ENCODE results near the gene NAALADL2. TPM values are rescaled to one million over a fixed set of nuclear protein-coding genes. Genes with fewer than 3 reads are reported as not detected.

NAALADL2 gene
- total RNA-seq, 1 donor from 2014 or later: 1.6 TPM

DNA sequence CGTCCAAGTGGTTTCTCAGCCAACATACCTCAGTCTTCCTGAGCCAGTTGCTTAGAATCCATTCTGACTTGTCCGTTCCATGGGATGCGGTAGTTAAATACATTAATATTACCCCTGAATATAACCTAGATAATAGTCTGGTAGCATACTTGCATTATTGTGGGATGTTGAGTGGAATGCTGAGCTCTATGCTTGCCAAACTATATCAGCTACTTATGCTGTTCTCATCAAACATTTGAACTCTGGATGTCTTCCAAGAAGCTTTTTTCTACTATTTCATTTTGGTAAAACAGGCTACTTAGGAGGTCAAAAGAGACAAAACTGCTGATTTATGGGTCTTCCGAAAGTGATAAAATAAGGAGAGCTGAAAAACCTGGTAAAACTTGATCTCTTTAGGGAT is 429.5 kb downstream of the NAALADL2 start:
- Mint-ChIP-seq H3K27ac (ENCODE audit: unreplicated experiment) (no peak overlapping the region), H3K36me3 (ENCODE audit: unreplicated experiment) (no peaks in the 10 kb centered on the region), H3K4me3 (ENCODE audit: unreplicated experiment) (no peak overlapping the region), H3K27me3 (ENCODE audit: unreplicated experiment) (no peaks in the 10 kb centered on the region), H3K4me1 (ENCODE audit: low read depth, unreplicated experiment) (peaks cover 6% of the 10 kb centered on the region), H3K9me3 (ENCODE audit: unreplicated experiment) (no peaks in the 10 kb centered on the region)
- no peak for DNase-seq
- TF ChIP-seq, protein P1, sequence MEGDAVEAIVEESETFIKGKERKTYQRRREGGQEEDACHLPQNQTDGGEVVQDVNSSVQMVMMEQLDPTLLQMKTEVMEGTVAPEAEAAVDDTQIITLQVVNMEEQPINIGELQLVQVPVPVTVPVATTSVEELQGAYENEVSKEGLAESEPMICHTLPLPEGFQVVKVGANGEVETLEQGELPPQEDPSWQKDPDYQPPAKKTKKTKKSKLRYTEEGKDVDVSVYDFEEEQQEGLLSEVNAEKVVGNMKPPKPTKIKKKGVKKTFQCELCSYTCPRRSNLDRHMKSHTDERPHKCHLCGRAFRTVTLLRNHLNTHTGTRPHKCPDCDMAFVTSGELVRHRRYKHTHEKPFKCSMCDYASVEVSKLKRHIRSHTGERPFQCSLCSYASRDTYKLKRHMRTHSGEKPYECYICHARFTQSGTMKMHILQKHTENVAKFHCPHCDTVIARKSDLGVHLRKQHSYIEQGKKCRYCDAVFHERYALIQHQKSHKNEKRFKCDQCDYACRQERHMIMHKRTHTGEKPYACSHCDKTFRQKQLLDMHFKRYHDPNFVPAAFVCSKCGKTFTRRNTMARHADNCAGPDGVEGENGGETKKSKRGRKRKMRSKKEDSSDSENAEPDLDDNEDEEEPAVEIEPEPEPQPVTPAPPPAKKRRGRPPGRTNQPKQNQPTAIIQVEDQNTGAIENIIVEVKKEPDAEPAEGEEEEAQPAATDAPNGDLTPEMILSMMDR (IDR thresholded peaks at IDR 0.05; ENCODE audit: partially characterized antibody, unreplicated experiment): no peak

DNA sequence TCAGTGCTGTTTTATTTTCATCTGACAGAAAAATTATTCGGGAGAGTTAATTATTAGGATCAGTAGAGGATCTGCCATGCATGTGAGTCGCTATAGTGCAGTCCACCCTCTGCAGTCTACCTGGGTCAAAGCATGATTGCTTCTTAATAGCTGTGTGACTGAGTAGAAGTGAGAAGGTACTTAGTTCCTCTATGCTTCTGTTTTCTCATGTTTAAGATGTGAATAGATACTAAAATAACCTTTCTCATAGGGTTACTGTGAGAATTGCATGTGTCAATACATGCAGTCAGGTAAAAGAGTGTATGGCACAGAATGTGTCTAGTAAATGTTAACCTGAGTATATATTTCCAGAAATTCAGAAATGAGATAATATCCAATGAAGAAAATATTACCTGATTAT is 435.7 kb downstream of the NAALADL2 start:
- Mint-ChIP-seq H3K27ac (ENCODE audit: unreplicated experiment) (no peak overlapping the region), H3K27me3 (ENCODE audit: unreplicated experiment) (no peaks in the 10 kb centered on the region), H3K36me3 (ENCODE audit: unreplicated experiment) (peaks cover 5% of the 10 kb centered on the region), H3K4me3 (ENCODE audit: unreplicated experiment) (no peak overlapping the region), H3K4me1 (ENCODE audit: low read depth, unreplicated experiment) (no peaks in the 10 kb centered on the region), H3K9me3 (ENCODE audit: unreplicated experiment) (no peaks in the 10 kb centered on the region)
- no peak for DNase-seq
- TF ChIP-seq, protein P1 (IDR thresholded peaks at IDR 0.05; ENCODE audit: partially characterized antibody, unreplicated experiment): no peak

DNA sequence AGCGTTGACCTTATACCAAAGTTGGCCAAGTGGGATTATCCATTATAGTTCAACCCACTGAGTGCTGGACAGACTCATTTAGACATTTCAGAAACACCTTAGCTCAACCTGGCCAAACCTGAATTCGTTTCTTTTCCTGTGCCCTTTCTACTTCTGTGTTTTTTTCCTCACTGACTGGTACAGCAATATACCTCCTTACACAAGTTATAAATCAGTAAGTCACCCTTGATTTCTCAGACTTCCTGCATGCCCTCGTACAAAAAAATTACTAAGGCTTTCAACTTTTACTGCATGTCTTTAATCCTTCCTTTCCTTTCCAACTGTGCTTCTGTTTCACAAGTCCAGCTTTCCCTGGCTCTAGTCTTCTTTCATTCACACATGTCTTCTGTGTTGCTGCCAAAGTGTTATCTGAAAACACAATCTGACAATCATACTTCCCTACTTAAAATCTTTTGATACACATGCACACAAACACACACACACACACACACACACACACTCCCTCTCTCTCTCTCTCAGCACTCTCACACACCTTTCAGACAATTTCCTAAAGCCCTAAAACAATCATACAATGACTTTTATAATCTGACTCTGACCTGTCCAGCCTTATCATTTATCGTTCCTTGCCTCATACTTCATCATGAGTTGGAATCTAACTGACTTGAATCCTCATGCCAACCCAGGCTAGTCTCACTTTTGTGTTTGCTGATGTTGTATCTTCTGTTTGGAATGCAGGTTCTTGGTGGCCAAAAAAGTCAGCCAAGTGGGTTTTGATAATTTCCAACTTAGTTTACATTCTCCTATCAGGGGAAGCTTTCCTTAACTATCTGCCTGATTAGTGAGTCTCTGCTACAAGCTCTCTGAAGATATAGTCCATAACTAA is 436.4 kb downstream of the NAALADL2 start:
- no peaks in the 10 kb centered on the region for H3K4me1 Mint-ChIP-seq (ENCODE audit: low read depth, unreplicated experiment)
- no peak for DNase-seq
- no peak overlapping the region for H3K27ac Mint-ChIP-seq (ENCODE audit: unreplicated experiment)
- H3K4me3 Mint-ChIP-seq (ENCODE audit: unreplicated experiment): no peak overlapping the region
- no peaks in the 10 kb centered on the region for H3K9me3 Mint-ChIP-seq (ENCODE audit: unreplicated experiment)
- H3K36me3 Mint-ChIP-seq (ENCODE audit: unreplicated experiment): peaks cover 8% of the 10 kb centered on the region
- no peaks in the 10 kb centered on the region for H3K27me3 Mint-ChIP-seq (ENCODE audit: unreplicated experiment)
- TF ChIP-seq, protein P1 (IDR thresholded peaks at IDR 0.05; ENCODE audit: partially characterized antibody, unreplicated experiment): no peak

DNA sequence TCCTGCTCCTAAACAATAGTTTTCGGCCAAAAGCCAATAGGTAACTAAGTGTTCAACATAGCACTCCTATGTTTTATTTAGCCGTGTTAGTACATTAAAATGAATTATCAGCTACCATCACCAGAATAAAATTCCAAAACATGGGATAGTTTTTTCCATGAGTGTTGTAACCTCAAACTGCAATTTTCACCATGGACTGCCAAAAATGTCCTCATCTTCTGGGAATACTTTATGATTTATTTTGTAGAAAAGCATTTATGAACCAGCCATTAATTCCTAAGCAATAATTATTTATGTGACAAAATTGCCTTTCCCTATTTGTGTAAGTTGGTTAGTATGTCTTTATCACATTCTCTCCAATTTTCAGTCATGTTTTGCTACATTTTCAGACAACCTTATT is 438.1 kb downstream of the NAALADL2 start:
- Mint-ChIP-seq H3K27ac (ENCODE audit: unreplicated experiment) (no peak overlapping the region), H3K36me3 (ENCODE audit: unreplicated experiment) (peaks cover 12% of the 10 kb centered on the region), H3K4me1 (ENCODE audit: low read depth, unreplicated experiment) (no peaks in the 10 kb centered on the region), H3K9me3 (ENCODE audit: unreplicated experiment) (peaks cover 4% of the 10 kb centered on the region), H3K4me3 (ENCODE audit: unreplicated experiment) (no peak overlapping the region), H3K27me3 (ENCODE audit: unreplicated experiment) (no peaks in the 10 kb centered on the region)
- DNase-seq: no peak
- TF ChIP-seq, protein P1 (IDR thresholded peaks at IDR 0.05; ENCODE audit: partially characterized antibody, unreplicated experiment): no peak

DNA sequence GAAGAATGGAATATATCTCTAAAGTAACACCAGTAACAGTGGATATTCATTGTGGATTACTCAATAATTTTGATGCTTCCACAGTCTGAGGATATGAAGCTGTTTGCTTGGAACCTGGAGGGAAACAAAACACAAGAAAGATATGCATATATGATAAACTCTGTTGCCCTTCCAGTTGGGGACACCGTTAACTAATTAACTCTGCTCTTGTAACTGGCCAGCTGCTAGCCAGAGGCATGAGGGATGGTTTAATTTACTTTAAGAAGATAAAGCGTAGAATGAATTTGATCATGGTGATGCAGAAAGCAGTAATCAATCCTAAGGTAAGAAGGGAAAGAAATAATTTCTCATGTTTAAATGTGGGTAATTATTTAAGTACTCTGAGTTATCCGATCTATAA is 442.6 kb downstream of the NAALADL2 start:
- peaks cover 12% of the 10 kb centered on the region for H3K36me3 Mint-ChIP-seq (ENCODE audit: unreplicated experiment)
- no peak overlapping the region for H3K4me3 Mint-ChIP-seq (ENCODE audit: unreplicated experiment)
- H3K9me3 Mint-ChIP-seq (ENCODE audit: unreplicated experiment): peaks cover 4% of the 10 kb centered on the region
- H3K27me3 Mint-ChIP-seq (ENCODE audit: unreplicated experiment): peaks cover 4% of the 10 kb centered on the region
- no peak overlapping the region for H3K27ac Mint-ChIP-seq (ENCODE audit: unreplicated experiment)
- no peak for DNase-seq
- TF ChIP-seq, protein P1 (IDR thresholded peaks at IDR 0.05; ENCODE audit: partially characterized antibody, unreplicated experiment): no peak
- peaks cover 8% of the 10 kb centered on the region for H3K4me1 Mint-ChIP-seq (ENCODE audit: low read depth, unreplicated experiment)

All from glutamatergic neuron (in vitro differentiated cells).